Peyer's patch (tissue), 4 donors: ENCODE measurements around the gene STAP2.

Experiments used
- POLR2A ChIP-seq, 2 donors: fragments of 450-650 bp; IDR thresholded peaks; one replicate each; pipeline ENCODE4 v1.5.1; 2017; ENCODE audit warnings: antibody characterized with exemption in 2 of 2, mild to moderate bottlenecking in 2 of 2, moderate library complexity in 2 of 2
- TF ChIP-seq, protein P1 (sequence below), 6 experiments: fragments of 450-650 bp in 4 of 6; fragments of 200-600 bp in 2 of 6; sonication (generic) in 1 of 6; IDR thresholded peaks; one replicate each; pipeline ENCODE4 v1.5.1; 2017 to 2019; ENCODE audit warnings: antibody characterized with exemption in 6 of 6, mild to moderate bottlenecking in 3 of 6, moderate library complexity in 1 of 6

DNA sequence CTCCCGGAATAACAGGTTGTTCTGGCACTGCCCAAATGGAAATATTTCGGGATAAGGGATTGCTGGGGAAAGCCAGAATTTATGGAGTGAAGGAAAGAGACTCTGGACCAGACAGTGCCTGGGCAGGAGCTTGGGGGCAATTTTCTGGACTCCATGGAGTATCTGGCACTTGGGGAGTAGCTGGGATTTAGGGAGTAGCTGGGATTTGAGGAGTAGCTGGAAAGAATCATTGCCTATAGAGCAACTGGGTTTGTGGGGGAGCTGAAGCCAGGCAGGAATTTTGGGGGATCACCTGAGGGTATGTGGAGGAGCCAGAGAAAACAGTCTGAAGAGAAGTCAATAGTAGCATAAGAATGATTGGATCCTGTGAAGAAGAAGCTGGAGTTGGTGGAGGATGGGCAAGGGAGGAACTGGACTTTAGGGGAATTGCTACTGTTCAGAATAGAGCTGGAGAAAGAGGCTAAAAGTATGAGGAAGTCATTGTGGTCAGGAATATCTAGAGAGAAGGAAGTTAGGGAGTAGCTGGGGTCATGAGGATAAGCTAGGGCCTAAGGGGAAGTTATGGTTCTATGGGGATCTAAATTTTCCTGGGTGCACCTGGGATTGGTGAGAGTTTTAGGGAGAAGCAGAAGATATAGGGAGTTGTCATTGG lies 19.4 kb downstream of the STAP2 start:
- TF ChIP-seq, protein P1, sequence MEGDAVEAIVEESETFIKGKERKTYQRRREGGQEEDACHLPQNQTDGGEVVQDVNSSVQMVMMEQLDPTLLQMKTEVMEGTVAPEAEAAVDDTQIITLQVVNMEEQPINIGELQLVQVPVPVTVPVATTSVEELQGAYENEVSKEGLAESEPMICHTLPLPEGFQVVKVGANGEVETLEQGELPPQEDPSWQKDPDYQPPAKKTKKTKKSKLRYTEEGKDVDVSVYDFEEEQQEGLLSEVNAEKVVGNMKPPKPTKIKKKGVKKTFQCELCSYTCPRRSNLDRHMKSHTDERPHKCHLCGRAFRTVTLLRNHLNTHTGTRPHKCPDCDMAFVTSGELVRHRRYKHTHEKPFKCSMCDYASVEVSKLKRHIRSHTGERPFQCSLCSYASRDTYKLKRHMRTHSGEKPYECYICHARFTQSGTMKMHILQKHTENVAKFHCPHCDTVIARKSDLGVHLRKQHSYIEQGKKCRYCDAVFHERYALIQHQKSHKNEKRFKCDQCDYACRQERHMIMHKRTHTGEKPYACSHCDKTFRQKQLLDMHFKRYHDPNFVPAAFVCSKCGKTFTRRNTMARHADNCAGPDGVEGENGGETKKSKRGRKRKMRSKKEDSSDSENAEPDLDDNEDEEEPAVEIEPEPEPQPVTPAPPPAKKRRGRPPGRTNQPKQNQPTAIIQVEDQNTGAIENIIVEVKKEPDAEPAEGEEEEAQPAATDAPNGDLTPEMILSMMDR (IDR thresholded peaks at IDR 0.05), result no peak
- TF ChIP-seq POLR2A (IDR thresholded peaks at IDR 0.05), result no peak
